Neuronal stem cell (in vitro differentiated cells): ENCODE measurements around the gene WWC2.
A peak's percentile ranks its signal among the peaks of the same experiment; 100 is the strongest.
"Not testable (repeated sequence)": the region's sequence is repeated elsewhere in the genome, so short reads cannot be mapped to it uniquely, and the experiment has no call there.

Experiments used
- DNase-seq: peaks from one replicate; pipeline ENCODE4 v3.0.0-alpha.2; 2013; ENCODE audit warnings: low spot score
- H2AFZ ChIP-seq: one replicate; pipeline ENCODE4 v1.6.1; 2013; ENCODE audit warnings: mild to moderate bottlenecking, low read length, inconsistent platforms
- H2AK5ac ChIP-seq: 2 replicates; pipeline ENCODE4 v1.6.1; 2013; ENCODE audit warnings: low read depth, mild to moderate bottlenecking, inconsistent platforms, low read length, moderate library complexity, mixed read lengths
- H2BK120ac ChIP-seq: 2 replicates; pipeline ENCODE4 v1.6.1; 2013; ENCODE audit warnings: low read depth, mild to moderate bottlenecking, inconsistent platforms, low read length, moderate library complexity, mixed read lengths
- H2BK12ac ChIP-seq: one replicate; pipeline ENCODE4 v1.6.1; 2013; ENCODE audit warnings: low read length, inconsistent platforms
- H2BK15ac ChIP-seq: 2 replicates; pipeline ENCODE4 v1.6.1; 2013; ENCODE audit warnings: mild to moderate bottlenecking, low read length, inconsistent platforms, mixed read lengths
- H2BK5ac ChIP-seq: one replicate; pipeline ENCODE4 v1.6.1; 2013; ENCODE audit warnings: inconsistent platforms, mild to moderate bottlenecking, low read length, moderate library complexity
- H3K14ac ChIP-seq: one replicate; pipeline ENCODE4 v1.6.1; 2013; ENCODE audit warnings: low read length, inconsistent platforms
- H3K18ac ChIP-seq: 2 replicates; pipeline ENCODE4 v1.6.1; 2013; ENCODE audit warnings: low read length, inconsistent platforms
- H3K23ac ChIP-seq: 2 replicates; pipeline ENCODE4 v1.6.1; 2013; ENCODE audit warnings: low read depth, mild to moderate bottlenecking, mixed read lengths, low read length, inconsistent platforms; ENCODE audit not compliant: poor library complexity
- H3K27ac ChIP-seq: replicated peaks from 3 replicates; pipeline ENCODE4 v1.5.1; 2013; ENCODE audit warnings: low read length, inconsistent platforms
- H3K27me3 ChIP-seq, 3 experiments: 2 replicates each; pipeline ENCODE4 v1.6.1; 2013; ENCODE audit warnings: low read length in 3 of 3, mild to moderate bottlenecking in 2 of 3, inconsistent platforms in 1 of 3, low read depth in 1 of 3, mixed read lengths in 1 of 3, moderate library complexity in 1 of 3; ENCODE audit not compliant: control insufficient read depth in 3 of 3, insufficient read depth in 3 of 3
- H3K36me3 ChIP-seq, 2 donors: replicated peaks in 1 of 2; 2 replicates each; pipeline ENCODE4 v1.6.1; 2013; ENCODE audit warnings: low read length in 2 of 2; ENCODE audit not compliant: control insufficient read depth in 2 of 2, insufficient read depth in 2 of 2
- H3K4ac ChIP-seq: 2 replicates; pipeline ENCODE4 v1.6.1; 2013; ENCODE audit warnings: inconsistent platforms, mild to moderate bottlenecking, low read length, moderate library complexity
- H3K4me1 ChIP-seq, 2 donors: 1 replicate in 1 of 2; 2 replicates in 1 of 2; pipeline ENCODE4 v1.6.1; 2013; ENCODE audit warnings: low read length in 2 of 2, low read depth in 1 of 2; ENCODE audit not compliant: control insufficient read depth in 2 of 2, insufficient read depth in 1 of 2
- H3K4me2 ChIP-seq: one replicate; pipeline ENCODE4 v1.6.1; 2013; ENCODE audit warnings: mild to moderate bottlenecking, low read length, inconsistent platforms; ENCODE audit not compliant: insufficient read depth, poor library complexity, severe bottlenecking
- H3K4me3 ChIP-seq, 2 donors: 2 replicates each; pipeline ENCODE4 v1.5.1; 2013; ENCODE audit warnings: low read length in 2 of 2, mild to moderate bottlenecking in 2 of 2, inconsistent platforms in 1 of 2, moderate library complexity in 1 of 2
- H3K79me1 ChIP-seq: one replicate; pipeline ENCODE4 v1.6.1; 2013; ENCODE audit warnings: low read depth, mild to moderate bottlenecking, inconsistent platforms, low read length, moderate library complexity
- H3K9ac ChIP-seq: one replicate; pipeline ENCODE4 v1.6.1; 2013; ENCODE audit warnings: mild to moderate bottlenecking, low read depth, low read length, inconsistent platforms; ENCODE audit not compliant: poor library complexity
- H3K9me3 ChIP-seq, 2 donors: replicated peaks in 1 of 2; 2 replicates each; pipeline versions ENCODE3 to v1.6.1; 2013; ENCODE audit warnings: low read length in 2 of 2, mild to moderate bottlenecking in 2 of 2, inconsistent platforms in 1 of 2, low read depth in 1 of 2, mixed read lengths in 1 of 2, moderate library complexity in 1 of 2; ENCODE audit not compliant: control insufficient read depth in 2 of 2, insufficient read depth in 1 of 2
- H4K8ac ChIP-seq: one replicate; pipeline ENCODE4 v1.6.1; 2013; ENCODE audit warnings: low read depth, mild to moderate bottlenecking, inconsistent platforms, low read length, moderate library complexity
- H4K91ac ChIP-seq: one replicate; pipeline ENCODE4 v1.6.1; 2013; ENCODE audit warnings: low read length, low read depth, mild to moderate bottlenecking, inconsistent platforms; ENCODE audit not compliant: poor library complexity
- WGBS, 2 donors: extraction: QIAGEN DNeasy Blood & Tissue Kit; methylation state at CpG; one replicate each; pipeline ENCODE4 v1.1.7; 2013; ENCODE audit warnings: missing lambda C conversion rate in 2 of 2, mixed read lengths in 1 of 2; ENCODE audit not compliant: insufficient read length in 2 of 2, insufficient replicate concordance in 1 of 2; ENCODE audit errors: extremely low coverage in 2 of 2; 5-methylcytosine and 5-hydroxymethylcytosine counted together

The WWC2 gene

DNA sequence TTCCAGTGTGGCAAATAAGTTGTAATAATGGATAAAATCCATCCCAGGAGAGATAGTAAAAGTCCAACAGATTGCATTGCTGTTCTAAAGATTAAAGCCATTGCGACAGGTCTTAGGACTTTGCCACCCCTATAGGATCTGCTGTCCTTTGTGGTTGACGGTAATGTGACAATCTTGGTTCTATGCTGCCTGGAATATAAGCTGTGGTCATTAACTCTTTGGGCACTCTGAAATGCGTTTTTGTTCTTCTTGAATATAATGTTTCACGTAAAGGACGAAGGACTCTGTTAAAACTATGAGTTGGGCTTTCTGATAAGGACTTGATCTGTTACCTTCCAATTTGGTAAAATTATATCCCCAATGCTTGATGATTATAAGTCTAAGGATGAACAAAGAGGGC is 223.3 kb downstream of the WWC2 start, which contains the start of gene CLDN24:
Gene CLDN24, minus strand, starts transcription at position 101 of the 400 bp plus-strand sequence. Its CDS starts 0 bp downstream, at position 101.
- H4K91ac ChIP-seq, result no peak within 1 kb of the TSS
- peak within 1 kb of the TSS; percentile 40 for H3K18ac ChIP-seq
- no peak within 1 kb of the TSS for H2BK5ac ChIP-seq
- H3K27ac ChIP-seq, result no peak within 1 kb of the TSS
- peaks cover 2 to 3% of the 10 kb centered on the region in 2 donors for H3K9me3 ChIP-seq
- WGBS, 2 donors, result no CpG with 5 or more reads among the region's 5 CpGs
- H4K8ac ChIP-seq, result no peak within 1 kb of the TSS
- no peak within 1 kb of the TSS for H2AK5ac ChIP-seq
- no peaks in the 10 kb centered on the region for H3K79me1 ChIP-seq
- DNase-seq, result no peak
- H3K9ac ChIP-seq, result no peak within 1 kb of the TSS
- no peak within 1 kb of the TSS for H3K4me2 ChIP-seq
- H2BK12ac ChIP-seq, result no peak within 1 kb of the TSS
- H3K36me3 ChIP-seq, result peaks cover 0 to 13% of the 10 kb centered on the region in 2 donors
- H3K27me3 ChIP-seq, result no peaks in the 10 kb centered on the region
- H3K23ac ChIP-seq, result no peak within 1 kb of the TSS
- no peak within 1 kb of the TSS for H3K4me3 ChIP-seq
- no peak within 1 kb of the TSS for H3K14ac ChIP-seq
- no peak within 1 kb of the TSS for H2BK15ac ChIP-seq
- no peak within 1 kb of the TSS for H3K4ac ChIP-seq
- peaks cover 0 to 6% of the 10 kb centered on the region in 2 donors for H3K4me1 ChIP-seq
- no peak within 1 kb of the TSS for H2AFZ ChIP-seq
- H2BK120ac ChIP-seq, result no peak within 1 kb of the TSS

DNA sequence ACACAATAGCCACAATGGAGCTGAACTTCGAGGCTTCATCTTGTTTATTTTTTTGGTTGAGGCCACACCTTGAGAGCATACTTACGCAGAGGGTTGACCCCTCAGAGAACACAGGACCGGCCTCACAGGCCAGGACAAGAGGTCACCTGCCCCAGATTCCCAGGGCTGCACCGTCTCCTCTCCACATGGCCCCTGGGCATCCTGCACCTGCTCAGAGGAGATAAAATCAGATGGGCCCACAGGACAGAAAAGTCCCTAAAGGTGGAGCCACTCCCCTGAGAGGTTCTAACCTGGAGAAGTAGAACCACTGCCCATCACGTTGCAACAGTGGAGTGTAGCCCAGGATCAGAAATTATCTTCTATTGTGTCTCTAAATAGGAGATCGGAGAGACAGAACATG is 224.2 kb downstream of the WWC2 start:
- H3K14ac ChIP-seq, result no peak overlapping the region
- no peak overlapping the region for H3K4me2 ChIP-seq
- H3K4ac ChIP-seq, result no peak overlapping the region
- no peak overlapping the region for H3K9ac ChIP-seq
- no peak overlapping the region for H4K8ac ChIP-seq
- no peak overlapping the region for H2BK12ac ChIP-seq
- peaks cover 0 to 6% of the 10 kb centered on the region in 2 donors for H3K4me1 ChIP-seq
- H3K18ac ChIP-seq, result peak overlapping the region; percentile 40
- peaks cover 0 to 13% of the 10 kb centered on the region in 2 donors for H3K36me3 ChIP-seq
- no peak overlapping the region for H3K23ac ChIP-seq
- H3K79me1 ChIP-seq, result no peaks in the 10 kb centered on the region
- no peak overlapping the region for H2BK15ac ChIP-seq
- no peaks in the 10 kb centered on the region for H3K27me3 ChIP-seq
- H2AK5ac ChIP-seq, result no peak overlapping the region
- no peak overlapping the region for H2BK5ac ChIP-seq
- no peak overlapping the region for H2AFZ ChIP-seq
- peaks cover 2 to 3% of the 10 kb centered on the region in 2 donors for H3K9me3 ChIP-seq
- H3K4me3 ChIP-seq, result no peak overlapping the region
- H2BK120ac ChIP-seq, result no peak overlapping the region
- no peak overlapping the region for H4K91ac ChIP-seq
- no peak overlapping the region for H3K27ac ChIP-seq
- DNase-seq, result no peak
- WGBS, 2 donors, result no CpG with 5 or more reads among the region's 6 CpGs

DNA sequence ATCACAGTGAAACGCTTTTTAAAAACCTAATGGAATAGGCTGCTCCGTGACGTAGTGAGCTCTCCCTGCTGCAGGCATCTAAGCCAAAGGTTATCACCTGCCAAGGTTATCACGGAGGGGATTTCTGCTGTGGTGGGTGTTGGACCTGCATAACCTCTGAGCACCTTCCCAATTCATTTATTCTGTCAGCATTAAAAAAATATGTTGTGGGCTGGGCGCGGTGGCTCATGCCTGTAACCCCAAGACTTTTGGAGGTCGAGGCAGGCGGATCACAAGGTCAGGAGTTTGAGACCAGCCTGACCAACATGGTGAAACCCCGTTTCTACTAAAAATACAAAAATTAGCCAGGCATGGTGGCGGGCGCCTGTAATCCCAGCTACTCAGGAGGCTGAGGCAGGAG is 225.0 kb downstream of the WWC2 start:
- H2BK12ac ChIP-seq, H2AFZ ChIP-seq, H3K27ac ChIP-seq, H3K4me3 ChIP-seq, H3K27me3 ChIP-seq, H2AK5ac ChIP-seq, H4K8ac ChIP-seq, H3K9ac ChIP-seq, H3K4me1 ChIP-seq, H3K36me3 ChIP-seq, H4K91ac ChIP-seq, H3K18ac ChIP-seq, H3K9me3 ChIP-seq, H3K4ac ChIP-seq, H2BK120ac ChIP-seq, H2BK15ac ChIP-seq, H3K4me2 ChIP-seq, H3K14ac ChIP-seq, H3K23ac ChIP-seq, DNase-seq, H2BK5ac ChIP-seq, H3K79me1 ChIP-seq: not testable (repeated sequence)
- no CpG with 5 or more reads among the region's 11 CpGs for WGBS, 2 donors

DNA sequence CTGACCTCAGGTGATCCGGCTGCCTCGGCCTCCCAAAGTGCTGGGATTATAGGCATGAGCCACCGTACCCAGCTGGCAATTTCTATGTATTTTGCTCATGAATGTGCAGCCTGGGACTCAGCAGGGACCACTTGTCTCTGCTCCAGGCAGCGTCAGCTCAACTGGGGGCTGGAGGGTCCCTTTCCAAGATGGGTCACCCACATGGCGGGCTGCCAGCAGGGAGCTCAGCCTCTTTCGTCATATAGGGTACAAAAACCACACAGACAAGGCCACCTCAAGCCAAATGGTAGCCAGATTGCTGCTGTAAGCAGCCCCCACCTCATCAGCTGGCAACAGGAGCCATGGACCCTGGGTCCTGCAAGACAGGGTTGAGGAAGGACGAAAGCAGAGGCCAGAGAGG is 225.6 kb downstream of the WWC2 start:
- Histone ChIP-seq H2BK120ac (no peak overlapping the region), H3K79me1 (no peaks in the 10 kb centered on the region), H2BK5ac (no peak overlapping the region), H3K23ac (no peak overlapping the region), H3K27me3 (no peaks in the 10 kb centered on the region), H3K9me3 (peaks cover 2 to 3% of the 10 kb centered on the region in 2 donors), H2AFZ (no peak overlapping the region), H4K91ac (no peak overlapping the region), H3K18ac (no peak overlapping the region), H3K14ac (no peak overlapping the region), H2BK12ac (no peak overlapping the region), H4K8ac (no peak overlapping the region), H2BK15ac (no peak overlapping the region), H3K4ac (no peak overlapping the region), H3K4me2 (no peak overlapping the region), H3K36me3 (peaks cover 0 to 4% of the 10 kb centered on the region in 2 donors), H3K4me3 (no peak overlapping the region), H3K27ac (no peak overlapping the region), H3K4me1 (peaks cover 0 to 6% of the 10 kb centered on the region in 2 donors), H3K9ac (no peak overlapping the region), H2AK5ac (no peak overlapping the region)
- no peak for DNase-seq
- WGBS, 2 donors, result no CpG with 5 or more reads among the region's 7 CpGs
